Measurements from ENCODE around the gene SORCS3.

Gene SORCS3

GRCh38 chr10:105161149-105161548 is 520.1 kb downstream of the SORCS3 start:
- no peaks in the 10 kb centered on the region for H3K27me3 ChIP-seq (replicated peaks; ENCODE audit: insufficient read depth, low read length)
- no peak overlapping the region for H3K9ac ChIP-seq (ENCODE audit: low read length)
- no peak overlapping the region for H3K4me3 ChIP-seq (ENCODE audit: low read length)
- DNase-seq, result no peak
- TF ChIP-seq EZH2 (optimal IDR thresholded peaks at IDR 0.05; ENCODE audit: low read depth, low read length), result no peak
- TF ChIP-seq EZH2phosphoT487 (IDR thresholded peaks at IDR 0.05; ENCODE audit: low read length), result no peak
- no peak for TF ChIP-seq CTCF (IDR thresholded peaks at IDR 0.05; ENCODE audit: low read length)
- no peak overlapping the region for H2AFZ ChIP-seq (ENCODE audit: low read length)
- no peaks in the 10 kb centered on the region for H3K4me1 ChIP-seq (ENCODE audit: low read length)
- no peaks in the 10 kb centered on the region for H3F3A ChIP-seq (ENCODE audit: insufficient read depth, low read length)
- no peaks in the 10 kb centered on the region for H3K79me2 ChIP-seq (ENCODE audit: low read length)
- H3K9me2 ChIP-seq (replicated peaks; ENCODE audit: insufficient read depth, low read length), result no peaks in the 10 kb centered on the region
- no peaks in the 10 kb centered on the region for H3K9me3 ChIP-seq (replicated peaks; ENCODE audit: insufficient read depth, low read length)
- H3K27ac ChIP-seq (ENCODE audit: low read length), result no peak overlapping the region
- no peaks in the 10 kb centered on the region for H4K20me1 ChIP-seq (ENCODE audit: insufficient read depth, low read length)
- no peak overlapping the region for H3K4me2 ChIP-seq (ENCODE audit: low read depth, low read length)
- no peaks in the 10 kb centered on the region for H3K36me3 ChIP-seq (replicated peaks; ENCODE audit: insufficient read depth, low read length)

- Histone ChIP-seq H2AFZ (ENCODE audit: low read length) (no peak overlapping the region), H3K9me3 (replicated peaks; ENCODE audit: insufficient read depth, low read length) (no peaks in the 10 kb centered on the region), H3K27ac (ENCODE audit: low read length) (no peak overlapping the region), H3K9me2 (replicated peaks; ENCODE audit: insufficient read depth, low read length) (no peaks in the 10 kb centered on the region), H4K20me1 (ENCODE audit: insufficient read depth, low read length) (no peaks in the 10 kb centered on the region), H3K4me1 (ENCODE audit: low read length) (no peaks in the 10 kb centered on the region), H3K4me3 (ENCODE audit: low read length) (no peak overlapping the region), H3K36me3 (replicated peaks; ENCODE audit: insufficient read depth, low read length) (no peaks in the 10 kb centered on the region), H3F3A (ENCODE audit: insufficient read depth, low read length) (no peaks in the 10 kb centered on the region), H3K4me2 (ENCODE audit: low read depth, low read length) (no peak overlapping the region), H3K9ac (ENCODE audit: low read length) (no peak overlapping the region), H3K79me2 (ENCODE audit: low read length) (no peaks in the 10 kb centered on the region), H3K27me3 (replicated peaks; ENCODE audit: insufficient read depth, low read length) (no peaks in the 10 kb centered on the region)
- TF ChIP-seq CTCF (IDR thresholded peaks at IDR 0.05; ENCODE audit: low read length), result no peak
- no peak for TF ChIP-seq EZH2phosphoT487 (IDR thresholded peaks at IDR 0.05; ENCODE audit: low read length)
- no peak for DNase-seq
These were observed 520.7 kb downstream of the SORCS3 start for GRCh38 chr10:105161767-105162166.

GRCh38 chr10:105170521-105170920 is 529.4 kb downstream of the SORCS3 start:
- H3K79me2 ChIP-seq (ENCODE audit: low read length), result no peaks in the 10 kb centered on the region
- no peak overlapping the region for H3K4me2 ChIP-seq (ENCODE audit: low read depth, low read length)
- H3K4me1 ChIP-seq (ENCODE audit: low read length), result no peaks in the 10 kb centered on the region
- H3K36me3 ChIP-seq (replicated peaks; ENCODE audit: insufficient read depth, low read length), result no peaks in the 10 kb centered on the region
- H3K4me3 ChIP-seq (ENCODE audit: low read length), result no peak overlapping the region
- no peak overlapping the region for H2AFZ ChIP-seq (ENCODE audit: low read length)
- H3K27me3 ChIP-seq (replicated peaks; ENCODE audit: insufficient read depth, low read length), result no peaks in the 10 kb centered on the region
- no peaks in the 10 kb centered on the region for H4K20me1 ChIP-seq (ENCODE audit: insufficient read depth, low read length)
- no peaks in the 10 kb centered on the region for H3F3A ChIP-seq (ENCODE audit: insufficient read depth, low read length)
- DNase-seq, result no peak
- no peak overlapping the region for H3K27ac ChIP-seq (ENCODE audit: low read length)
- TF ChIP-seq CTCF (IDR thresholded peaks at IDR 0.05; ENCODE audit: low read length), result no peak
- TF ChIP-seq EZH2 (optimal IDR thresholded peaks at IDR 0.05; ENCODE audit: low read depth, low read length), result no peak
- no peak for TF ChIP-seq EZH2phosphoT487 (IDR thresholded peaks at IDR 0.05; ENCODE audit: low read length)
- no peaks in the 10 kb centered on the region for H3K9me2 ChIP-seq (replicated peaks; ENCODE audit: insufficient read depth, low read length)
- H3K9ac ChIP-seq (ENCODE audit: low read length), result no peak overlapping the region
- no peaks in the 10 kb centered on the region for H3K9me3 ChIP-seq (replicated peaks; ENCODE audit: insufficient read depth, low read length)

Data from MM.1S (cell line).